ENCODE data around the gene RRBP1. TPM values are rescaled to one million over a fixed set of nuclear protein-coding genes. Genes with fewer than 3 reads are reported as not detected.

RRBP1 gene
- total RNA-seq, 6 donors from 2014 or later: 143 to 256 (median 172) TPM

DNA sequence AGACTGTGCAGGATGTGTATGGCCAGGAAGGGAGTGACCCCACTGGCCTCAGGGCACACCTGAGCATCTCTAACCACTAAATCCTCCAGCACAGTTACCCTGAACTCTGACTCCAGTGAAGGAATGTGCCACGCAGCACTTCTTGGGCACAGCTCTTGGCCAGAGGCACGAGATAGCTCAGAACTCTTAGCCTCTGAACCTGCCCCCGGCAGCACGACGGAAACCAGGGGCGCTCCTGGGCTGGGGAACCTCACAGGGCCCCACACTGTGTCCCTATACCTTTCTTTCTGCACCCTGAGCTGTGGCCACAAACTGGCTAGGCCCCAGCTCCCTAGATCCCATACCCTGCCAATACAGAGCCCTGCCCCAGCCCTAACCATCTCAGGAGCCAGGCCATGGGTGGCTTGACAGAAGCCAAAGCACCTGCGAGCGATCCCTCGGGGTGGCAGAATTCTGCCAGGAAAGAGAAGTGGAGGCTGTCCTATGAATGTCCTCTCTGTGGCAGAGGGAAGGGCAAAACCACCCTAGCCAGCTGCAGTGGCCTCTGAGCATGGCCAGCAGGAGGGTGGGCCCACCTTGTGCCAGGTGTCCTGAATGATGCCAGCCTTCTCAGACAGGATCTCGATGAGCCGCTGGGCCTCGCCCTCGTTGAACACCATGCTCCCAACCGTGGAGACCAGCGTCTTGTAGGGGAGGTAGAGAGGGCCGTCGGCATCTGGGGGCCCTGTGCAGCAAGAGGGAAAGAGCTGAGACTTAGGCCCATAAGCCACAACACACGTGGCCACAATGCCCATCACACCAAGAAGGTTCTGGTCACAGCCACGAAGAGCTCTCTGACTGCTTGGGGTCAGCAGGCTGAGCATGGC is 39.4 kb downstream of the RRBP1 start:
- ATAC-seq (ENCODE audit: low FRiP score in 2 of 2) (no peak), DNase-seq (no peak)
- H3K9me3 ChIP-seq: no peaks in the 10 kb centered on the region
- TF ChIP-seq POLR2AphosphoS5 (IDR thresholded peaks at IDR 0.05) (no peak), POLR2A (IDR thresholded peaks at IDR 0.05) (no peak), EP300 (IDR thresholded peaks at IDR 0.05) (no peak)
- TF ChIP-seq, protein P1, sequence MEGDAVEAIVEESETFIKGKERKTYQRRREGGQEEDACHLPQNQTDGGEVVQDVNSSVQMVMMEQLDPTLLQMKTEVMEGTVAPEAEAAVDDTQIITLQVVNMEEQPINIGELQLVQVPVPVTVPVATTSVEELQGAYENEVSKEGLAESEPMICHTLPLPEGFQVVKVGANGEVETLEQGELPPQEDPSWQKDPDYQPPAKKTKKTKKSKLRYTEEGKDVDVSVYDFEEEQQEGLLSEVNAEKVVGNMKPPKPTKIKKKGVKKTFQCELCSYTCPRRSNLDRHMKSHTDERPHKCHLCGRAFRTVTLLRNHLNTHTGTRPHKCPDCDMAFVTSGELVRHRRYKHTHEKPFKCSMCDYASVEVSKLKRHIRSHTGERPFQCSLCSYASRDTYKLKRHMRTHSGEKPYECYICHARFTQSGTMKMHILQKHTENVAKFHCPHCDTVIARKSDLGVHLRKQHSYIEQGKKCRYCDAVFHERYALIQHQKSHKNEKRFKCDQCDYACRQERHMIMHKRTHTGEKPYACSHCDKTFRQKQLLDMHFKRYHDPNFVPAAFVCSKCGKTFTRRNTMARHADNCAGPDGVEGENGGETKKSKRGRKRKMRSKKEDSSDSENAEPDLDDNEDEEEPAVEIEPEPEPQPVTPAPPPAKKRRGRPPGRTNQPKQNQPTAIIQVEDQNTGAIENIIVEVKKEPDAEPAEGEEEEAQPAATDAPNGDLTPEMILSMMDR (IDR thresholded peaks at IDR 0.05): no peak
- H3K27ac ChIP-seq: no peak overlapping the region
- H3K27me3 ChIP-seq: no peaks in the 10 kb centered on the region
- no peak overlapping the region for H3K4me3 ChIP-seq
- WGBS, 2 donors: 81 to 93% methylated on average over 16 to 19 of the region's 19 CpGs
- H3K36me3 ChIP-seq: peaks cover 4 to 53% (median 45%) of the 10 kb centered on the region in 4 donors
- peaks cover 3 to 34% (median 20%) of the 10 kb centered on the region in 4 donors for H3K4me1 ChIP-seq

DNA sequence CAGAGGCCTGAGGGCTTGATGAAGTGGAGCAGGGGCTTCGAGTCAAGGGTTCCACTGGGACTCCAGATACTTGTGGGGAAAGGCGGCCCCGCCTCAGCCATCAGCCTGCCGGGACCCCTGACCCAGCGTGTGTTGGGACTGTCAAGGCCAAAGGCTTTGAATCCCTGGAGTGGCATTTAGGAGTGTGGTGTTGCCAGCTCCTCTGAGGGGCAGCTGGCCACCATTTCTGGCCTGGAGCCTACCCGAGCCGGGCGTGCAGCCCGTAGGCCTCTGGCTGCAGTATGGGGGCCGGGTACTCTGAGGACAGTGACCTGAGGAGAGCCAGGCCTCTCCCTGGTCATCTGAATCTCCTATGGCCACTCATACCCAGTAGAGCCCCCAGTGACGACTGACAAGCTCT is 40.0 kb downstream of the RRBP1 start:
- ATAC-seq (ENCODE audit: low FRiP score in 2 of 2): no peak
- no peak for TF ChIP-seq POLR2AphosphoS5 (IDR thresholded peaks at IDR 0.05)
- no peak for TF ChIP-seq EP300 (IDR thresholded peaks at IDR 0.05)
- TF ChIP-seq POLR2A (IDR thresholded peaks at IDR 0.05): no peak
- TF ChIP-seq, protein P1 (IDR thresholded peaks at IDR 0.05): no peak
- WGBS, 2 donors: 73 to 88% methylated on average over 3 to 11 of the region's 11 CpGs

DNA sequence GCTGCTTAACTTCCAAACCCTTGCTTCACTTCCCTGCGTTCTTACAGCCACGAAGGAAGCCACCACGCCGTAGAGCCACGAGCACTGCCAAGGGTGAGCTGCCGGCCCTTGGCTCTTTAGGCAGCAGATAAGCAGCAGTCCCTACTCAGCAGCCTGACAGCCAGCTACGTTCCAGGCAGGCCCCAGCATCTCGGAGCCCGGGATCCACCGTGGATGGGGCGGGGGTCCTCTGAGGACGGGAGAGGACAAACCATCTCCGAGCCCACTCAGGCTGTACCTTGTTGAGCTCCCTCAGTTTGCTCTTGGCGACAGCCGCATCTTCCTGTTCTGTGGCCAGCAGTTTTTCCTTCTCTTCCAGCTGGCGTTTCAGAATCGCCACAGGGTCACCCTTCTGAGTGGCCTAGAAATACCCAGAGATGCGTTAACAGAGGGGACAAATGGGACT is 40.5 kb downstream of the RRBP1 start:
- Histone ChIP-seq H3K9me3 (no peaks in the 10 kb centered on the region), H3K4me1 (peaks cover under 1 to 37% (median 20%) of the 10 kb centered on the region in 4 donors), H3K27ac (no peak overlapping the region), H3K36me3 (peaks cover 4 to 63% (median 52%) of the 10 kb centered on the region in 4 donors), H3K4me3 (no peak overlapping the region), H3K27me3 (no peaks in the 10 kb centered on the region)
- no peak for ATAC-seq (ENCODE audit: low FRiP score in 2 of 2)
- 83 to 89% methylated on average over 9 to 18 of the region's 18 CpGs for WGBS, 2 donors
- TF ChIP-seq EP300 (IDR thresholded peaks at IDR 0.05) (no peak), POLR2A (IDR thresholded peaks at IDR 0.05) (no peak), POLR2AphosphoS5 (IDR thresholded peaks at IDR 0.05) (no peak)
- TF ChIP-seq, protein P1 (IDR thresholded peaks at IDR 0.05): no peak
- DNase-seq: no peak

More for the DNA sequence above, 40.0 kb downstream of the RRBP1 start:
- Histone ChIP-seq H3K9me3 (no peaks in the 10 kb centered on the region), H3K4me1 (peaks cover 0 to 34% (median 20%) of the 10 kb centered on the region in 4 donors), H3K27me3 (no peaks in the 10 kb centered on the region), H3K36me3 (peaks cover 4 to 59% (median 48%) of the 10 kb centered on the region in 4 donors), H3K27ac (no peak overlapping the region), H3K4me3 (no peak overlapping the region)
- DNase-seq: no peak

DNA sequence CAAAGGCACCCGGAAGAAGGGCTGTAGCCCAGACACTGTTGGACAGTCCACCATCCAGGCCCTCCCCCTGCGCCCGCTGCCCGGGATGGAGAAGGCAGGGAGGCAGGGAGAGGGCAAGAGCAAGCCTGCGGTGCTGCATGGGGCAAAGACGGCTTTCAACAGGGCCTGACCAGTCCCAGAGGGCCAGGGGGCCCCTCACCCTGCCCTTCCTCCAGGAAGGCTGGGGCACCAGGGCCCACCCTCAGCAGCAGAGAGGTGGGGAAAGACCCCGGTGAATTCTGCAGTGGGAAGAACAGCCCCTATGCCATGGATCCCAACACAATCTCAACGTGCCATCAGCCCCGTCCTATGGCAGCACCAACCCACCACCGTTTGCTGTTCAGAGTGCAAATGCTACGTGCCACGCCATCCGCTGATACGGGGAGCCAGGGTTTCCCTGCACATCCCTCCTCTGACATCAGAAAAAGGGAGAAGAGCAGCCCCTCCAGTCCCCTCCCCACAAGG is 41.1 kb downstream of the RRBP1 start:
- ATAC-seq (ENCODE audit: low FRiP score in 2 of 2): peak in 1 of 2 donors; percentile 5
- H3K9me3 ChIP-seq: no peaks in the 10 kb centered on the region
- H3K27me3 ChIP-seq: no peaks in the 10 kb centered on the region
- no peak overlapping the region for H3K4me3 ChIP-seq
- DNase-seq: no peak
- H3K27ac ChIP-seq: no peak overlapping the region
- TF ChIP-seq POLR2AphosphoS5 (IDR thresholded peaks at IDR 0.05) (no peak), EP300 (IDR thresholded peaks at IDR 0.05) (no peak), POLR2A (IDR thresholded peaks at IDR 0.05) (no peak)
- TF ChIP-seq, protein P1 (IDR thresholded peaks at IDR 0.05): no peak
- WGBS, 2 donors: 95 to 96% methylated on average over 6 to 14 of the region's 14 CpGs
- H3K36me3 ChIP-seq: peaks cover 4 to 70% (median 57%) of the 10 kb centered on the region in 4 donors
- peaks cover 6 to 38% (median 25%) of the 10 kb centered on the region in 4 donors for H3K4me1 ChIP-seq
